ENCODE results near the gene B4GALT6. TPM values are rescaled to one million over a fixed set of nuclear protein-coding genes. Genes with fewer than 3 reads are reported as not detected.

B4GALT6 gene
- total and polyA plus RNA-seq, 2 of the 4 experiments (the other 2 are of a cell fraction), result 1.1 to 3.9 TPM

DNA sequence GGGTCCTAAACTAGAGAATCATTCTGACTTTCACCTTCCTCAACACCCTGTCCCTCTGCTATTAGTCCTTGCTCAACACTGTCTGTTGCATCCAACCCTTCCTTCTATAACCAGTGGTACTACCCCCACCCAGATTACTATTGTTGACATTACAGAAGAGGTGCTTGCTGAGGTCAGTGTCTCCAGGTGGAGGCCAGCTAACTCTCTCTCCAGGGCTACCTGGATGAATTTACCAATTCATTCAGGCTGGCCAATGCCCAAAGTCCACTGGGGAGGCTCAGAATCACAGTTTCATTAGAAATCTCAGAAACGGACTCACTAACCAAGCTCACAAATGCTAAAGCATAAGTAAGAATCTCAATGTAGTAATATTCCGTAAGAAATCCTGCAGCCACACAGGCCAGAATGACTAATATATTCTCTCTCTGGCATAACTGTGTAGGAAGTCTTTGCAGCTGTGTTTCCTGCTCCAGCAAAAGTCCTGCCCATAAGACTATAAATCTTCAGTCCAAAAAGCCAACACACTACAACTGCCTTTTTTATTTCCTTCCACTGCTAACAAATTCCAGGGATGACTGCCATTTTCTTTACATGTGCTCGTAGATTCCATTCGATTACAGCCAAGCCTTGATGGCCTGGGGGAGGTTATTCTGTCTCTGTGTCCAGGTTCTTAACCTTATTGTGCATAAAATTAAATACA is 102.7 kb downstream of the B4GALT6 start:
- H3K18ac ChIP-seq (ENCODE audit: low read depth, low read length), result no peak overlapping the region
- no peaks in the 10 kb centered on the region for H3K36me3 ChIP-seq (ENCODE audit: control insufficient read depth, insufficient read depth, low read length)
- no peak overlapping the region for H2BK120ac ChIP-seq (ENCODE audit: low read depth, low read length)
- no peaks in the 10 kb centered on the region for H3K9me3 ChIP-seq (ENCODE audit: control insufficient read depth, insufficient read depth, low read length)
- no TSS peak for BruUV-seq (replicated peaks)
- H2BK20ac ChIP-seq (ENCODE audit: low read depth, low read length), result no peak overlapping the region
- ATAC-seq (ENCODE audit: low read depth) (peak; percentile 69), DNase-seq (peak; percentile 18)
- no peak overlapping the region for H3K27ac ChIP-seq (ENCODE audit: insufficient read depth, low read length)
- no peak overlapping the region for H4K8ac ChIP-seq (ENCODE audit: low read depth in 2 of 2, low read length in 2 of 2)
- in situ Hi-C loops (cut with MboI; ENCODE audit: low sequenced_read_pairs) (no loop called here), intact Hi-C loops (cut with micrococcal nuclease) (no loop called here), dilution Hi-C loops (cut with HindIII; ENCODE audit: low sequenced_read_pairs, unreplicated experiment) (no loop called here)
- no CpG with 5 or more reads among the region's 4 CpGs for WGBS, 2 experiments (ENCODE audit: extremely low coverage in 2 of 2, insufficient read length in 1 of 2)
- no peak overlapping the region for H2AK5ac ChIP-seq (ENCODE audit: low read depth, low read length)
- H3K4ac ChIP-seq (ENCODE audit: low read depth, low read length), result no peak overlapping the region
- TF ChIP-seq RCOR1 (IDR thresholded peaks at IDR 0.05; ENCODE audit: insufficient replicate concordance, low read length), result no peak
- TF ChIP-seq, protein P1, sequence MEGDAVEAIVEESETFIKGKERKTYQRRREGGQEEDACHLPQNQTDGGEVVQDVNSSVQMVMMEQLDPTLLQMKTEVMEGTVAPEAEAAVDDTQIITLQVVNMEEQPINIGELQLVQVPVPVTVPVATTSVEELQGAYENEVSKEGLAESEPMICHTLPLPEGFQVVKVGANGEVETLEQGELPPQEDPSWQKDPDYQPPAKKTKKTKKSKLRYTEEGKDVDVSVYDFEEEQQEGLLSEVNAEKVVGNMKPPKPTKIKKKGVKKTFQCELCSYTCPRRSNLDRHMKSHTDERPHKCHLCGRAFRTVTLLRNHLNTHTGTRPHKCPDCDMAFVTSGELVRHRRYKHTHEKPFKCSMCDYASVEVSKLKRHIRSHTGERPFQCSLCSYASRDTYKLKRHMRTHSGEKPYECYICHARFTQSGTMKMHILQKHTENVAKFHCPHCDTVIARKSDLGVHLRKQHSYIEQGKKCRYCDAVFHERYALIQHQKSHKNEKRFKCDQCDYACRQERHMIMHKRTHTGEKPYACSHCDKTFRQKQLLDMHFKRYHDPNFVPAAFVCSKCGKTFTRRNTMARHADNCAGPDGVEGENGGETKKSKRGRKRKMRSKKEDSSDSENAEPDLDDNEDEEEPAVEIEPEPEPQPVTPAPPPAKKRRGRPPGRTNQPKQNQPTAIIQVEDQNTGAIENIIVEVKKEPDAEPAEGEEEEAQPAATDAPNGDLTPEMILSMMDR (conservative IDR thresholded peaks at IDR 0.05; ENCODE audit: low read depth, low read length), result no peak
- TF ChIP-seq NFE2L2 (IDR thresholded peaks at IDR 0.05; ENCODE audit: low read depth, low read length), result no peak
- no peak for TF ChIP-seq MAZ (IDR thresholded peaks at IDR 0.05; ENCODE audit: borderline replicate concordance, low read depth, low read length)
- TF ChIP-seq MXI1 (IDR thresholded peaks at IDR 0.05; ENCODE audit: borderline replicate concordance, low read depth, low read length), result no peak
- no peak overlapping the region for H2BK15ac ChIP-seq (ENCODE audit: low read depth, low read length)
- H4K20me1 ChIP-seq (ENCODE audit: insufficient read depth, low read length), result no peaks in the 10 kb centered on the region
- H3K14ac ChIP-seq (replicated peaks; ENCODE audit: low read depth, low read length), result no peak overlapping the region
- no peaks in the 10 kb centered on the region for H3K4me1 ChIP-seq (ENCODE audit: control insufficient read depth, insufficient read depth, low read length)
- CTCF ChIA-PET, result no interaction called here
- no peak overlapping the region for H3K56ac ChIP-seq (ENCODE audit: extremely low read depth, insufficient read depth, low read length)
- H2AK9ac ChIP-seq (replicated peaks; ENCODE audit: low read depth, low read length, poor library complexity), result no peak overlapping the region
- H3K4me2 ChIP-seq (ENCODE audit: low read depth, low read length), result no peak overlapping the region; the same call in 1 of the 2 replicates
- H3K79me1 ChIP-seq (ENCODE audit: low read depth in 1 of 2, low read length in 2 of 2), result no peaks in the 10 kb centered on the region
- POLR2A ChIA-PET (ENCODE audit: unreplicated experiment), result no interaction called here
- no peaks in the 10 kb centered on the region for H3K9me1 ChIP-seq (ENCODE audit: insufficient read depth, low read length)
- no peak overlapping the region for H3K23ac ChIP-seq (ENCODE audit: low read depth, low read length)
- H2AFZ ChIP-seq (replicated peaks; ENCODE audit: low read length, poor library complexity), result no peak overlapping the region
- H4K91ac ChIP-seq (ENCODE audit: insufficient read depth, low read depth, low read length), result no peak overlapping the region
- H2BK5ac ChIP-seq (ENCODE audit: low read depth, low read length, poor library complexity, severe bottlenecking), result no peak overlapping the region
- no peak overlapping the region for H3K9ac ChIP-seq (ENCODE audit: low read depth, low read length)
- no peak overlapping the region for H3K4me3 ChIP-seq (ENCODE audit: insufficient read depth, low read depth, low read length)
- H4K5ac ChIP-seq (ENCODE audit: low read depth, low read length), result no peak overlapping the region
- no peaks in the 10 kb centered on the region for H3K27me3 ChIP-seq (ENCODE audit: control insufficient read depth, insufficient read depth, low read length)
